OCI-LY1 (cell line): ENCODE data around the gene PKIG.
"Not testable (repeated sequence)": the region's sequence is repeated elsewhere in the genome, so short reads cannot be mapped to it uniquely, and the experiment has no call there.

Source experiments
- H2AFZ ChIP-seq: fragments of 200-600 bp; sonication (generic), shearing (Covaris generic); 2 replicates; pipeline ENCODE4 v1.6.0; 2014; ENCODE audit warnings: antibody characterized with exemption, mild to moderate bottlenecking, low read length
- H3F3A ChIP-seq: fragments of 200-600 bp; sonication (generic), shearing (Covaris generic); 2 replicates; pipeline ENCODE4 v1.6.0; 2014; ENCODE audit warnings: mild to moderate bottlenecking, antibody characterized with exemption, low read length, moderate library complexity; ENCODE audit not compliant: insufficient read depth
- H3K27ac ChIP-seq: fragments of 200-600 bp; sonication (generic); 2 replicates; pipeline ENCODE4 v1.5.1; 2014; ENCODE audit warnings: low read length, mixed run types, mild to moderate bottlenecking, low read depth; ENCODE audit not compliant: poor library complexity, severe bottlenecking
- H3K27me3 ChIP-seq: fragments of 200-600 bp; sonication (generic); 2 replicates; pipeline ENCODE4 v1.6.0; 2014; ENCODE audit warnings: antibody characterized with exemption, mild to moderate bottlenecking, low read length, moderate library complexity; ENCODE audit not compliant: insufficient read depth
- H3K36me3 ChIP-seq: fragments of 200-600 bp; sonication (generic); 2 replicates; pipeline ENCODE4 v1.6.1; 2014; ENCODE audit warnings: mild to moderate bottlenecking, antibody characterized with exemption, low read length, moderate library complexity, mixed read lengths; ENCODE audit not compliant: insufficient read depth
- H3K4me1 ChIP-seq: fragments of 200-600 bp; sonication (generic); 2 replicates; pipeline ENCODE4 v1.5.1; 2014; ENCODE audit warnings: mild to moderate bottlenecking, low read length, moderate library complexity; ENCODE audit not compliant: insufficient read depth, severe bottlenecking
- H3K4me2 ChIP-seq: fragments of 200-600 bp; sonication (generic), shearing (Covaris generic); 2 replicates; pipeline ENCODE4 v1.6.1; 2014; ENCODE audit warnings: low read length
- H3K4me3 ChIP-seq: fragments of 200-600 bp; sonication (generic); 2 replicates; pipeline ENCODE4 v1.5.1; 2014; ENCODE audit warnings: low read length, low read depth, mild to moderate bottlenecking, mixed read lengths; ENCODE audit not compliant: poor library complexity, severe bottlenecking
- H3K79me2 ChIP-seq: fragments of 200-600 bp; shearing (Covaris generic); 2 replicates; pipeline ENCODE4 v1.6.1; 2016; ENCODE audit warnings: mixed run types, low read length, mixed read lengths; ENCODE audit not compliant: insufficient read depth
- H3K9ac ChIP-seq: fragments of 200-600 bp; sonication (generic), shearing (Covaris generic); 2 replicates; pipeline ENCODE4 v1.6.1; 2014; ENCODE audit warnings: mild to moderate bottlenecking, low read length, mixed read lengths
- H3K9me2 ChIP-seq: fragments of 200-600 bp; sonication (generic), shearing (Covaris generic); 2 replicates; pipeline ENCODE4 v1.6.1; 2014; ENCODE audit warnings: low read depth, mild to moderate bottlenecking, low read length, mixed read lengths
- H3K9me3 ChIP-seq: fragments of 200-600 bp; shearing (Covaris generic); 2 replicates; pipeline ENCODE4 v1.6.1; 2014; ENCODE audit warnings: low read length, mixed read lengths
- H4K20me1 ChIP-seq: fragments of 200-600 bp; sonication (generic), shearing (Covaris generic); 2 replicates; pipeline ENCODE4 v1.6.0; 2016; ENCODE audit warnings: mild to moderate bottlenecking, low read length; ENCODE audit not compliant: insufficient read depth
- CTCF ChIP-seq: fragments of 200-600 bp; sonication (generic), shearing (Covaris generic); IDR thresholded peaks from 2 replicates; pipeline ENCODE4 v1.5.1; 2017; ENCODE audit warnings: mild to moderate bottlenecking, antibody characterized with exemption, low read length, moderate library complexity, mixed read lengths
- EZH2 ChIP-seq: fragments of 200-600 bp; sonication (generic), shearing (Covaris generic); IDR thresholded peaks from 2 replicates; pipeline ENCODE4 v1.8.0; 2017; ENCODE audit warnings: borderline replicate concordance, mixed run types, mild to moderate bottlenecking, antibody characterized with exemption, low read length, moderate library complexity, mixed read lengths

Gene PKIG

DNA sequence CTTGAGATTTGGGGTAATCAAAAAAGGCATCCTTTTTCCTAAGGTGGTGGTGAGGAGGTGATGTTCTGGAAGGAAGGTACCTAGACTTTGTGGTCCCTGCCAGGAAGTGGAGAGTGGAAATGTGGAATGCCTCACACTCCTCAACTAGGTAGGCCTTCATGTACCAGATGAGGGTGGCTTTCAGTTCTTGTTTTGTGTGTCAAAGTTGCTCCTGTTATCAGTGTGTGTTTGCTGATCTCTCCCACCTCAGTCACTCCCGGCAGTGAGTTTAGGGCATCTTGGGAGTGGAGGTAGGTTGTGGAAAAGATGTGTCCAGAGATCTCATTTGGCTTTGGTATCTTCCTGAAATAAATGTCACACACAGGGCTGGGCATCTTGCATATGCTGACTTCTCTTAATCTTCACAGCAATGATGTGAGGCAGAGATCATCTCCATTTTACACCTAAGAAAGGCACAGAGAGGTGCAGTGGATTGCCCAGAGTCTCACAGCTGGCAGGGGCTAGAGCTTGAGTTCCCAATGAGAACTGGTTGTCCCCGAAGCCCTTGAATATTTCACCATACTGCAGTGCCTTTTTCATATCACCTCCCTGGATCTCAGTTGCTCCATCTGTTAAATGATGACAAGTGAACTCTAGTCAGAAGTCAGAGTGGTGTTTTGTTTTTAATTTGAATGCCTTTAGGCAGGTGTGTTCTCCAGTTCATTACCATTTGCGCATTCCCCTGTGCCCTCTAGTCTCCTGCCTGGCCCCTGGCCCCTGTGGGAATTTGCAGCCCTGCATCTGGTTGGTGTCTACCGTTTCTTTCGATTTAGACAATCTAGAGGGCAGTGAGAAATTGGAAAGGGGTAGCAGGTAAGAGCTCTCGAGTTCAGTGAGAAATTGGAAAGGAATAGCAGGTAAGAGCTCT is 2.9 kb downstream of the PKIG start:
- Histone ChIP-seq H3K9ac (peak overlapping the region; percentile 67), H3K9me3 (no peaks in the 10 kb centered on the region), H3K79me2 (no peaks in the 10 kb centered on the region), H3K9me2 (no peaks in the 10 kb centered on the region), H3F3A (peaks cover 6% of the 10 kb centered on the region; the same call in 1 of the 2 replicates), H3K27ac (peak overlapping the region; percentile 98), H3K4me1 (peaks cover 86% of the 10 kb centered on the region), H3K4me2 (peak overlapping the region; percentile 77), H3K36me3 (peaks cover 6% of the 10 kb centered on the region), H3K27me3 (no peaks in the 10 kb centered on the region), H3K4me3 (peak overlapping the region; percentile 45), H2AFZ (no peak overlapping the region), H4K20me1 (no peaks in the 10 kb centered on the region)
- no peak for TF ChIP-seq CTCF
- no peak for TF ChIP-seq EZH2

DNA sequence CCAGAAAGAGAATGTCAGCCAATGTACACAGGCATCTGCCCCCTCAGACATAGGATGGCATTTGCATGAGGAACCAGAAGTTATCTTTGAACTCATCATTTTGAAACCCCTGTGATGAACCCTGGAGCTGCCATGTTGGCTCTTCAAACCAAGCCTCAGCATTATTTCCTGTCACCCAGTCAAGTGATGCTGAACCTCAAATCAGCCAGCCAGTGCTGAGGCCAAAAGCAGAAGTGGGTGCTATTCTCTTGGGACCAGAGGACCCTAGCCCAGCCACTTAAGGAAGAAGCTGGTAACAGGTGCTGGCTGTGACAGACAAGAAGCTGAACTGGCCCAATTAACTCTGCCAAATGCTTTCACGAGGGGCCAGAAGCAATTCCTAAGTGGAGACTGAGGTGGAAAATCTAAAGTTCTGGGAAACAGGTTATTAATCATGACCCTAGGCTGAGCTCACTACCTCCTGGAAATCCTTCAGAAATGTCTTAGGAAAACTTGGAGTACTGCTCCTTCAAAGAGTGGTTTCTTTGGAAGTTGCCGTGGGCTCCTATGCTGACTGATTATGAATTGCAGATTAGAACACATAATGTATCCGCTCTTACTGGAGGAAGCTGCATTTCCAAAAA is 4.0 kb downstream of the PKIG start:
- H3K4me1 ChIP-seq = peaks cover 84% of the 10 kb centered on the region
- peak overlapping the region; percentile 45 for H3K4me3 ChIP-seq
- H3F3A ChIP-seq = peaks cover 6% of the 10 kb centered on the region; the same call in 1 of the 2 replicates
- no peaks in the 10 kb centered on the region for H3K79me2 ChIP-seq
- no peaks in the 10 kb centered on the region for H3K27me3 ChIP-seq
- TF ChIP-seq CTCF = no peak
- TF ChIP-seq EZH2 = no peak
- no peak overlapping the region for H2AFZ ChIP-seq
- H4K20me1 ChIP-seq = no peaks in the 10 kb centered on the region
- H3K9ac ChIP-seq = peak overlapping the region; percentile 67
- peak overlapping the region; percentile 77 for H3K4me2 ChIP-seq
- peak overlapping the region; percentile 98 for H3K27ac ChIP-seq
- H3K9me2 ChIP-seq = no peaks in the 10 kb centered on the region
- H3K9me3 ChIP-seq = no peaks in the 10 kb centered on the region
- H3K36me3 ChIP-seq = peaks cover 15% of the 10 kb centered on the region

- Histone ChIP-seq H4K20me1 (no peaks in the 10 kb centered on the region), H3K4me3 (peak overlapping the region; percentile 45), H3K9ac (peak overlapping the region; percentile 67), H3K79me2 (no peaks in the 10 kb centered on the region), H3K27ac (peak overlapping the region; percentile 98), H3K4me1 (peaks cover 83% of the 10 kb centered on the region), H2AFZ (no peak overlapping the region), H3K36me3 (peaks cover 15% of the 10 kb centered on the region), H3K9me3 (no peaks in the 10 kb centered on the region), H3K9me2 (no peaks in the 10 kb centered on the region), H3F3A (peaks cover 6% of the 10 kb centered on the region; the same call in 1 of the 2 replicates), H3K27me3 (no peaks in the 10 kb centered on the region), H3K4me2 (peak overlapping the region; percentile 77)
- TF ChIP-seq CTCF = no peak
- no peak for TF ChIP-seq EZH2
These were observed 4.9 kb downstream of the PKIG start for GRCh38 chr20:44587035-44587980.

GRCh38 chr20:44588321-44588720 is 5.9 kb downstream of the PKIG start:
- Histone ChIP-seq H3K9ac (peak overlapping the region; percentile 67; the same call in 1 of the 2 replicates), H3K27ac (peak overlapping the region; percentile 98), H3K4me2 (0 out of 2 replicates have a peak overlapping the region, but pooled peaks have one; percentile 77), H3K4me3 (peak overlapping the region; percentile 45), H3K36me3 (peaks cover 15% of the 10 kb centered on the region), H3K4me1 (peaks cover 74% of the 10 kb centered on the region)
- H4K20me1 ChIP-seq, H3K79me2 ChIP-seq, H3K9me3 ChIP-seq, H2AFZ ChIP-seq, H3F3A ChIP-seq, H3K27me3 ChIP-seq, H3K9me2 ChIP-seq: not testable (repeated sequence)
